IPS DF 4.7 (cell line): ENCODE data around the gene SORCS2.
"Not testable (repeated sequence)": the region's sequence is repeated elsewhere in the genome, so short reads cannot be mapped to it uniquely, and the experiment has no call there.

Experiments used
- DNase-seq: peaks from one replicate; pipeline ENCODE4 v3.0.0-alpha.2; 2013; ENCODE audit warnings: low spot score; ENCODE audit errors: extremely low read depth

Gene SORCS2

DNA sequence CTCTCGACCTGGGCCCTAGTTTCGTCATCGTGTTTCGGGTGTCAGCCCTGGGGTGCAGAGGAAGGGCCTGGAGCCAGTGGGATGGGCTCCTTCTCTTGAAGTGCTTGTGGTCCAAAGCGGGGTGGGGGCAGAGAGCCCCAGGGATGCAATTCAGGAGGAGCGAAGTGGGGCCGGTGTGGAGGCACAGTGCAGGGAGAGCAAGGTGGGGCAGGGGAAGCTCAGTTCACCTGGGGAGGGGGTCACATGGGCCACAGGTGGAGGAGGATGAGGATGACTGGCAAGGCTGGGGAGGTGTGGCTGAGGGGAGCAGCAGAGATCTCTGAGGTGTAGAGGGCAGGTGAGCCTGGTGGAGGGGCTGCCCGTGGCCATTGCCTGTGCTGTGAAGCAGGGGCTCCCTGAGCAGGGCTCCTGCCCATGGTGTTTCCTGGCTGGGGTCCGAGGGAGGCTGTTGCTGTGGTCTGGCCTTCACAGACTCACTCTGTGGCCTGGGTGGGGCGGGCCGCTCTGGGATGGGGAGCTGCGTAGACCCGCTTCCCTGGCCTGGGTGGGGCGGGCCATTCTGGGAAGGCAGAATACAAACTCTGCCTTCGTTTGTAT lies 6.9 kb downstream of the SORCS2 start:
- DNase-seq: no peak

DNA sequence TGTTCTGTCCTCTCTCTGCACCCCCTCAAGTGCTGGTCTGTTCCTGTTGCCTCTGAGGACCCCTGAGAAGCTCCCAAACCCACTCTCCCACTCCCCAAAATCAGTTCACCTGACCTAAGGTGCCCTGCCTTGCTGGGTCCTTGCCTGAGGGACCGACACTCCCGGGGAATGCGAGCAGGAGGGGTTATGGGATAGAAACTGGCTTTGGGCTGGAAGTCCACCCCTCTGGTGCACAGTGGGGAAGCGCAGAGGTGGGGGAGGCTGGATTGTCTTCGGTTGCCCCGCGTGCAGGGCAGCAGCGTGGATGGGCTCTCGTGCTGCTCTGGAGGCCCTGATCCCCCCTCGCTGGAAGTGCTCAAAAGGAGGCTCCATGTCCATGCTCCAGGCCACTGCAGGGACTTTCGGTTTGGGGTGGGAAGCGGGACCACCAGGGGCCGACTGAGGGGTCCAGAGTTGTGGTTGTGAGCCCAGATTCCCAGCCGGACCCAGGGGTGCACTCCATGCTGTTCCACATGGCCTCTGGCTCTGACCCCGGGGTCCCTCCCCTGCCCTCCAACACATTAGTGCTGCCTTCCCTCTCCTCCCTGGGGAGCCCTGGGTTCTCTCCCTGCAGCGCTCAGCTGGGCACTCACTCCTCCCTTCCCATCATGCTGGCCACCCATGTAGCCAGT lies 7.6 kb downstream of the SORCS2 start:
- no peak for DNase-seq

DNA sequence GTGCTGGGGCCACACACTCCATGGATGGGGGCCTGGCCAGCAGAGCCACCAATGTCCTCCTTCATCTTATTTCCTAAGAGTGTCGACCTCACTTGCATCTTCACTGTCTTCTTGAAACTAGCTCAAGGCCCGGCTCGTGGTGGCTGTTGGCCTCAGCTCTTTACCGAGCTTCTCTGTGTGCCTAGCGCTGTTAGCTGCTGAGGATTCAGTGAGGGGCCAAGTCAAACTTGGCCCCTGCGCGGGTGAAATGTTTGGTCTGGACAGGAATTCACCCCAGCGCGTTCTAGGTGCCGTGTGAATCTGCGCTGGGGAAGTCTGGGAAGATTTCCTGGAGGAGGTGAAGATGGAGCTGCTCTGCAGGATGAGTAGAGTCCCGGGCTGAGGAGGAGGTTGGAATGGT lies 8.5 kb downstream of the SORCS2 start:
- DNase-seq: no peak

DNA sequence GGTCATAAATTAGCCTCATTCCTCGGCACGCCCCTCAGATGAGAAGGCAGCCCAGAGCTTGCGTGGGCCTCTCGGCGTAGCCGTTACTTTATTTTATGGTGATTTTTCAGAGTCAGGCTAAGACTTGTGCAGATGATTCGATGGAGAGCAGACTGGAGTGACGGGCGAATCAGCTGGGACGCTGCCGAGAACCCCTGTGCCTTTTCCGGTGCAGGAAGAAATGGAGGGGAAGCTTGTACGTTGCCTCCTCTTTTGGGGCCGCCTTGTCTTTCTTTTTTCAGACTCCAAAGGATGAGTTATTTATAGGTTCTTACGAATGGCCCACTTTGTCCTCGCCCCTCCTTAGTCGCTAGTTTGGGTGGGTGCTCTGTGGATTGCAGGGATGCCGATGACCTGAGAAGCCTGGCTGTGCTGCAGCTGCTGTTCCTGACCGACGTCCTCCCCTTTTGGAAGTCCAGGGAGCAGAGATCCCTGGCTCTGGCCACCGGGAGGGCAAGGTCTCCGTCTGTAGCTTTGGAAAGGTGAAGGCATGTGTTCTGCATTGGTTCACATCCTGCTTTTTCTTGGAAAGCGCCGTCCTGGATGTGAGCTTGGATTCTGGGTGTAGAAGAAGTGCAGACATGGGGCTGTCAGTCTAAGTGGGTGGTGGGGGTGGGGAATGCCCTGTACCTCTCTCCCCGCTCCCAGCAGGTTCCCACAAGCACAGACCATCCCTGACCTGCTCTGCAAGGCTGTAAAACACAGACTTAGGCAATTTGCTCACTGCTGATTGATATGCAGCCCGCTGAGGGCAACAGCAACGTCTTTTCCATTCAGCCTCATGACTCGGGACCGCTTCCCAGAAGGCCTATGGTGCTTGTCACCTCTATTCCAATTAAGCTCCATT lies 9.3 kb downstream of the SORCS2 start:
- no peak for DNase-seq

DNA sequence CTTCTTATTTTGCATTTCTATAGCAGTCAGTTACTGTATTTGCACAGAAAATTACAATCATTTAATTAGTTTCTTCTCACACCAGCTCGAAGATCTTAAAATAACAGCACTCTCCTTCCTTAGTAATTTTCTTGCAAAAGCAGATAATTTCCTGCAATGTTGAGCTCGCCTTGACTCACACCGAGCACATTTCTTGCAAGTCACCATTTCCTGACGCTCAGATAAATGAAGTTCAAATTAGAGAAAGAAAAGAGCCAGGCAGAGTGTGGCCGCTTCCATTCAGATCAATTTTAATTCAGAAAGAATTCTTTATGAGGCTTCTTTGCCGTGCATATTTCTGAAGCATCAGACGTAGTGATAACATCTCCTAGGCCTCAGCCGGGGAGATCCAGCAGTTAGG lies 10.1 kb downstream of the SORCS2 start:
- no peak for DNase-seq

DNA sequence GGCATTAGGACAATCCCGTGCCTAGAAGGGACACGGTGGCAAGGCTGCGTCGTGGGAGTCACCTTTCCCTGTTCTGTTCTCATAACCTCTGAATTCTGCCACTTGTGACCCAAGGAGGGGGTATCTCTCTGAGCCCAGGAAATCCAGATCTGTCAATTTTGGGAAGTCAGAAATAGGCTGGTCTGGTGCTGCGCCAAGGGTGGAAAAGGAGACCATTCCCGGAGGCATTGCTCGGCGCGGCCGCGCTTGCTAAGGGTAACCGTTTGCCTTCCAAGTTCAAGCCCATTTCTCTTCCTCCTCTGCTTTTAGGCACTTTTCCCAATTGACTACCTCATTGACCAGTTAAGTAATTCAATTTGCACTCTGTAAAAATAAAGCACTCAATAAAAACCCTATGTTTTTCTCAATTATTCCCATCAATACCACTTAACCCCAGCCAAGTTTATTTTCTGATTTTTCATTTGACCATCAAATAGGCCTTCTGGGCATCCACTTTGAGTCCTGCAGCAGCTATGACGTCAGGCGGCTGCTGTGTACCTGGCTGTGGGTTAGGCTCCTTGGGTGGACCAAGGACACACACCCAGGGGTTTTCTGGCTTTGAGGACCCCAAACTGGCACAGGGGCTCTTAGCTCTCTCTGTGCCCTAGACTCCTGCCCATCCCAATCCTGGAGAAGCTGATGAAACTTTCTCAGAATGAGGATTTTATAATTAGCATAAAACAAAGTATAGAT lies 12.5 kb downstream of the SORCS2 start:
- DNase-seq: no peak

DNA sequence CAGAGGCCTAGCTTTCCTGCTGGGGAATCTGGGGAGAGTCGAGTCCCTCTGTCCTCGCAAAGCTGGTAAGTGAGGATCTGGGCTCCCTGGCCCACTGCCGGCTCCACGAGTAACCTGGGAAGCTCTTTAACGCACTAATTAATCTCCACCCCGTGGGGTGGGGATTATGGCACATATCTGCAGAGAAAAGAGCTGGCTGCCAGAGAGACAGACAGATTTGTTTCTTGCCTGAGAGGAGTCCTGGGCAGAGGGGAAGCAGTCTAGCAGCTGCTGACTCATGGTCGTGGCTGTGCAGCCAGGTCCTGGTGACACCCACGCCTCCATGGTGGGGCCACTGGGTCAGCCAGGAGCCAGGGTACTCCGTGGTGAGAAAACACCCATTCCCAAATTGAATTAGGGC lies 14.0 kb downstream of the SORCS2 start:
- DNase-seq: no peak

DNA sequence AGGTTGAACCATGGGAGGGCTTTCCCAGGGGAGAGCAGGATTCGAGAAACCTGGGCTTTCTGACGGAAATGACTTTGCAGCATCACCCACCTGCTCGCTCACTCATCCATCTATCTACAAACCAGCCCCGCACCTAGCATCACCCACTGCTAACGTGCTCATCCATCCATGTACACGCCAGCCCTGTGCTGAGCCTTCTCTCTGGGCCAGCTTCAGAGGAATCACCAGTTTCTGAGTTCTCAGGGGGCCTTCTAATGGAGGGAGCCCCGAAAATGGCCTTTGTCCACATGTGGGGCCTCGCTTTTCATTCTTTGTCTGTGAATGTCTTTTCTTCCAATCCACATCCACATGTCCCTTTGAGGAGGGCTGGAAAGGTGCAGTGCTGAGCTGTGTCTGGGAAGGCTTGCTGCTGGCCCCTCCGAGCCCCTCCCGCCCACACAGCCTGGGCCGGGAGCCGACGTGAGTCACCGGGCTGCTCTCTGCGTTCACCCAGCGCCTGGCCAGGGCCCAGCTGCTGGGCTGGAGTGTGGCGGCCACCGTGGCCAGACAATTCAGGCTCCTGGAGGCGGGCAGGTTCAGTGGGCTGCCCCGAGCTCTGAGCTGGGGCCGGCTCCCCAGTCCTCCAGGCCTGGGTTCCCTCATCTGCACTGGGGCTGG lies 14.7 kb downstream of the SORCS2 start:
- DNase-seq: no peak

DNA sequence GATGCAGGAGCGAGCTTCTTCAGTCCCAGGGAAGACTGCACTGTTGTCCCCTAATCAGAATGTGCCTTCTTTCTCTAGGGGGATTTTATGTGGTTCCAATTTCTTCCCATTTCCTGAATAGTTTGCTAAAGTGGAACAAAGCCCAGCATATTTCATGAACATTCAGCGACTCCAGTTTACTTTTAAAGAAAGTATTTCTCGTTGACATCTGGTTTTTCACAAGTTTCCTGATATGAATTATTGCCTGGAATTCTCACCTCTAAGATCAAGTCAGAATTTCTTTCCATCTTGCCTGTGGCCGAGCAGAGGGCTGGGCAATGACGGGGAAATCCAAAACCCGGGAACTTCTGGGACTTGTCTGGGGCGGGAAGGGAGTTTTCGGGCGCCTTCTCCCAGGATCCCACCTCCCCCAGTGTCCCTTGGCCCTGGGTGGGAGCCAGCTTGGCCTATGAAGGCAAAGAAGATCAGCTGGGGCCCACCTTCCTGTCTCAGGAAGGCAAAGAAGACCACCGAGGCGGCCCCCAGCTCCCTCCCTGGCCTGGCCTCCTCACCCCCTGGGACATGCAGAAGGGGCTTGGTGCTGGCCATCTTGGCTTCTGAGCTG lies 15.4 kb downstream of the SORCS2 start:
- DNase-seq: no peak

DNA sequence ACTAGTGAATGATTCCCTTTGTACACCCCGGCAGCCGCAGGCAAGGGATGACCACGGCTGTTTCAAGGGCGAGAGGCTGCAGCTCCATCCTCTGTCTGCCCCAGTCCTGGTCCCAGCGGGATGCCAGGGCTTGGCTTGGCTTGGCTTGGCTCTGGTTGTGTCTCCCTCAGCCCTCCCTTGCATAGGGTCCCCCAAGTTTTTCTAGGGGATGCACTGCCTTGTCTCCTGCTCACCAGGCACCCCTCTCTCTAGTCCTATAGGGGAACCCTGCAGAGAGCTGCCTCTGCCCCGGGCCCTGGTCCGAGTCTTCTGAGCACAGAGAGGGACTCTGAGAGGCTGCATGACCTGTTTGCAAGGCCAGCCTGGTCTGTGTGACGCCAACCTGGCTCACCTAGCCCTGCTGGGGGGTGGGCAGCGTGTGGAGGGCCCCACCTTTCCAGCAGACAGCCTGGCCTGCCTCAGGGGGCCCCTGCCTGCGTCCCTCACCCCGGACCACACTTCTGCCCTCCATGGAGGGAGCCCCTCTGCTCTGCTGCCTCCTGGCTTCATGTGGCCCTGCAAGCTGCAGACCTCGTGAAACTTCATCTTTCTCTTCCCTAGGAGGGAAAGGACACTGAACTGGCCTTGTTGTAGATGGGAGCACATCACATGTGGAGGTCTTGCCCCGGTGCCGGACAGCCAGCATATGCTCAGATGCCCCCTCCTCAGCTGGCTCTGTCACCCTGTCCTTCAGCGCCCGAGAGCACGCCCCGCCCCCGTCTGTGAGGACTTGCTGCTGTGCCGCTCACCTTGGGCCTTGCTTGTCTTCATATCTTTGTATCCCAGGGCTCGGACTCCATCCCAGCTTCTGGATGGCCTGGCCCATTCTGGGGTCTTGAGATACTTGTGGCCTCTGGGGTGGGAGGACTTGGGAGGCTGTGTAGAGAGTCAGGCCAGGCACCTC lies 16.4 kb downstream of the SORCS2 start:
- no peak for DNase-seq

DNA sequence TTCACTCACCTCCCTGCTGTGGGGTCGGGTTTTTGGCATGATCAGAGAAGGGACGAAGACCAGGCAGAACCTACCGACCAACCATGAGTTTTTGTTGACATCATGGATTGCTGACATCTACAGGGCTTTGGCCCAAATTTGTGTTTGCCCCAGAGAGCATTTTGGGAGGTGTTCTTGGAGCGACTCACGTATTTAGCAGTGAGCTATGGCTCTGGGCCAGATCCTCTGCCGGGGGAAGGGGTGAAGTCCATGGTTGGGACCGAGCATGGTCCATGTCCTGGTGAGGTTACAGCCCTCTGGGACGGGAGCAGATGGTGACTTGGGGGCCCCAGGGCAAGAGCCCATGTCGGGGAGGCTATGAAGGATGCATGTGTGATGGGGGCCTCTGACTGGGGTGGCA lies 17.4 kb downstream of the SORCS2 start:
- no peak for DNase-seq

DNA sequence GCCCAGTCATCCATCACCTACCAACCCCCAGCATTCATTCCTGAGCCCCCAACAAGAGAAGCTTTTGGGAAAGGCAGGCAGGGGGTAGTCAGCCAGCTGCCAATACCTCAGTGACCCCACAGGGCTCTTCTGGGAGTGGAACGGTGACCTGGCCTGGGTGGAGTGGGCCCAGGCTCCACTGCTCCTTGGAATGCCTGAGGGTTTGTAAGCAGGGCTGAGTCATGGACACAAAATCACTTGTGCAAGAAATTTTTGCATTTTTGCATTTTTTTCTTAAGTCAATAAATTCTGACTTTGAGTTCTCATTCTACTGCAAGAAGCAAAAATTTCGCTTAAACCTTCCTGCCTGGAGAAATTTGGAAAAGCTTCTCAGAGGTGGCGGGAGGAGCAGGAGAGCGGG lies 18.5 kb downstream of the SORCS2 start:
- no peak for DNase-seq

DNA sequence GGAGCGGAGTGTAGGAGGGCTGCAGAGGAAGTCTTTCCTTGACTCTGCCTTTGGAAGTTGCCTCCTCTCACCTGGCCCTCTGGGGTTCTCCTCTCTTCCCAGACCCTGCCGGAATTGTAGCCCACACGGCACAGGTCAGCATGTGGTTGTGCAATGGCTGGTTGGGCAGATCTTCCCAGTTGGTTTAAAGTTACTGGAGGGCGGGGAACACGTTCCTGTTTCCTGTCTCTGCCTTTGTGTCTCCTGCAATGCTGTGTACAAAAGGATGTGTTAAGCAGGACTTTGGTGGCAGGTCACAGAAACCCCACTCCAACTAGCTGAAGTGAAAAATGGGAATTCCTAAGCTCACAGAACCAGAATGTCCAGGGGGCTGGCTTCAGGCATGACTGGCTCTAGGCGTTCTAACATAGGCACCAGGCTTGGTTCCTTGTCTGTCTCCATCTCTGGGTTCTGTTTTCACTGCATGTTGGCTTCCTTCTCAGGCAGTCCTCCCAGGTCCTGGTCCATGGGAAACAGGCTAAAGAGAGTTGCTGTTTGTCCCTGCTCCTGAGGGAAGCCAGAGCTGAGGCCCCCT lies 19.9 kb downstream of the SORCS2 start:
- no peak for DNase-seq

DNA sequence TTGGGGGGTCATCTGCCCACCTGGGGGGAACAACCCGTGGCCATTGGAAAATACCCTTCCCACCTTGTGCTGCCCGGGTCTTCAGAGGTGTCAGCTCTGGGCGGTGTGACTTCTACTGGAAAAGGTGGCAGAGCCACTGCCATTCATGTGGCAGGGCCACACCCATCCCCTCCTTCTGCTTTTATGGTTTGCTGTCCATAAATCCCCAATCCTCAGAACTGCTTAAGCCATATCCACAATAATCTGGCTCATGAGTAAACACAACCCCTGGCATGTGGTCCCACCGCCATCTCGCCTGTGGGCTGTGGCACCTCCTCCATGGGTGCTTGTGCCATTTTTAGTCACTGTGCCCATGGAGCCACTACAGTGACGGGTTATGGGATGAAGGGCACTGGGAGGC lies 20.6 kb downstream of the SORCS2 start:
- no peak for DNase-seq

DNA sequence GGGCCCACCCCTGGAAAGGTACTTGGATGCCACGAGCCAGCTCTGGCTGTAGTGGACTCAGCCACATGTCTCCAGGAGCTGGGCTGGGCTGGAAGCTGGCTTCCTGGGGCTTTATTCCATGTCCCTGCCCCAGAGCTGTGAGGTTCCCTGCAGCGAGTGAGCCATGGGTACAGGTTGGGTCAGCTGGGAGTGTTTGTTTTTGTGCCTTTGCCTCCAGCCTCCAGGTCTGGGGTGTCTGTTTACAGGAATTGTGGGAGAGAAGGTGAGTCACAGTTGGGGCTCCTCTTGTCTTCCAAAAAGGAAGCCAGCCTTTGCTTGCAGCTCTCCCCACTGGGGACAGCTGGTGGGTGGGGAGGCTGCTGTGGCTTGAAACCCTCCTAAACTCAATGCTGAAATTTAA lies 21.5 kb downstream of the SORCS2 start:
- DNase-seq: no peak

DNA sequence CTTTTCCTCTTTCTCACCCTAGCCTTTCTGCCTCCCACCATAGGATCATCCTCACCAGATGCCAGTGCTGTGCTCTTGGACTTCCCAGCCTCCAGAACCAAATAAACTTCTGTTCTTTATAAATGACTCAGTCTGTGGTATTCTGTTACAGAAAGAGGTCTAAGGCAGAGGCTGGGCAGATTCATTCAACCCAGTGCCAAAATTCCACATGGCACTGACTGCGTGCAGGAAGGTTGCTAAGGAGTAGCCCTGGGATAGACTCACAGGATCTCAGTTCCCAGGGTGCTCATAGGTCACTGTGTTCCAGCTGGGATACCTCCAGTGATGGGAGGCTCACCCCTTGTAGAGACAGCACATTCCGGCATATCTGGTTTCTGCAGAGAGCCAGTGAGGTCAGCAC lies 22.0 kb downstream of the SORCS2 start:
- DNase-seq: no peak

DNA sequence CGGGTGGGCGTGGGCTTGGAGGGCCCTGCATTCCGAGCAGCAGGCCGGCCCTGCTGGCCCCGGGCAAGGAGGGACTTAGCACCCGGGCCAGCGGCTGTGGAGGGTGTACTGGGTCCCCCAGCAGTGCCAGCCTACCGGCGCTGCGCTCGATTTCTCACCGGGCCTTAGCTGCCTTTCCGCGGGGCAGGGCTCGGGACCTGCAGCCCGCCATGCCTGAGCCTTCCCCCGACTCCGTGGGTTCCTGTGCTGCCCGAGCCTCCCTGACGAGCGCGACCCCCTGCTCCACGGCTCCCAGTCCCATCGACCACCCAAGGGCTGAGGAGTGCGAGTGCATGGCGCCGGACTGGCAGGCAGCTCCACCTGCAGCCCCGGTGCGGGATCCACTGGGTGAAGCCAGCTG lies 22.8 kb downstream of the SORCS2 start:
- DNase-seq: not testable (repeated sequence)

DNA sequence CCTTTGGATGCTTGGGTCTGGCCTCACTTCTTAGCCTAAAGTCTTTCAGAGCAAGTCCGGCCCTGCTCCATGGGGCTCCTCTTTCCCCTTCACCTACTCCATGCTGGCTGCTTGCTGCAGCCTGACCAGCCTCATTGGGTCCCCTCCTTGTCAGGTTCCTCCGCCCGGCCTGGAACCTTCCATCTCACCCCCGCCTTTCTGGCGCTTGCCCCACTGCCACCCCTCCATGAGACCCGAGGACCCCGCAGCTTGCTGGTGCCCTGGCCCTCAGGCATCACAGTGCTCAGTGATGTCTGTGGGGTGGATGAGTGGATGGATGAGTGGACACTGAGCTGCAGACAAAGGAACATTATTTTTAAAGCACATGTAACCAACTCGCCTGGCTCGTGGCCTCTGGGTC lies 24.7 kb downstream of the SORCS2 start:
- DNase-seq: no peak
